Measurements from ENCODE around the gene MRPL12.

The MRPL12 gene

GRCh38 chr17:81702934-81703746, at the start of gene MRPL12:
Gene MRPL12 (plus strand): TSS chr17:81703367. CDS start chr17:81703502, 135 bp downstream.
- peak; percentile 75 to 83 (median 79) for DNase-seq

GRCh38 chr17:81655378-81656117, 47.6 kb upstream of the MRPL12 start:
- no peak for DNase-seq

GRCh38 chr17:81656118-81656743, 46.9 kb upstream of the MRPL12 start, which contains the start of gene PDE6G:
Gene PDE6G (minus strand): TSS chr17:81656542. CDS start chr17:81653305, 3,237 bp downstream.
- no peak for DNase-seq

- no peak for DNase-seq
These were observed 46.3 kb upstream of the MRPL12 start for GRCh38 chr17:81656835-81657234.

- no peak for DNase-seq
These were observed 44.1 kb upstream of the MRPL12 start for GRCh38 chr17:81659038-81659437.

GRCh38 chr17:81660441-81660840, 42.7 kb upstream of the MRPL12 start:
- no peak for DNase-seq

- DNase-seq, result no peak
These were observed 41.2 kb upstream of the MRPL12 start for GRCh38 chr17:81662002-81662401.

- DNase-seq, result no peak
These were observed 39.1 kb upstream of the MRPL12 start for GRCh38 chr17:81664051-81664470.

GRCh38 chr17:81665205-81666091, 37.7 kb upstream of the MRPL12 start:
- DNase-seq, result peak in 1 of 6 experiments; percentile 47

GRCh38 chr17:81666092-81666341, 37.1 kb upstream of the MRPL12 start:
- no peak for DNase-seq

GRCh38 chr17:81666342-81667191, 36.6 kb upstream of the MRPL12 start, which contains the start of the genes CCDC137 and OXLD1:
Gene CCDC137 (plus strand): TSS chr17:81666737. CDS start chr17:81666767, 30 bp downstream.
Gene OXLD1 (minus strand): TSS chr17:81666605. CDS start chr17:81666577, 28 bp downstream.
- peak; percentile 83 to 91 (median 88) for DNase-seq

- DNase-seq, result no peak
These were observed 35.4 kb upstream of the MRPL12 start for GRCh38 chr17:81667754-81668153.

GRCh38 chr17:81672504-81672903, 30.7 kb upstream of the MRPL12 start:
- no peak for DNase-seq

- DNase-seq, result no peak
These were observed 30.2 kb upstream of the MRPL12 start for GRCh38 chr17:81672954-81673353.

- no peak for DNase-seq
These were observed 29.5 kb upstream of the MRPL12 start for GRCh38 chr17:81673561-81674258.

- peak in 2 of 6 experiments; percentile 25 to 29 for DNase-seq
These were observed 27.5 kb upstream of the MRPL12 start for GRCh38 chr17:81675515-81676221.

- no peak for DNase-seq
These were observed 26.3 kb upstream of the MRPL12 start for GRCh38 chr17:81676906-81677305.

GRCh38 chr17:81680150-81680549, 23.0 kb upstream of the MRPL12 start:
- DNase-seq, result no peak

GRCh38 chr17:81681672-81682071, 21.5 kb upstream of the MRPL12 start:
- no peak for DNase-seq

GRCh38 chr17:81682565-81683207, 20.5 kb upstream of the MRPL12 start:
- DNase-seq, result no peak
